ENCODE data around the gene ENKD1. TPM values are rescaled to one million over a fixed set of nuclear protein-coding genes. Genes with fewer than 3 reads are reported as not detected.

ENKD1 gene
- total and polyA plus RNA-seq, 2 of the 4 experiments (the other 2 are of a cell fraction), result 2.9 to 6.3 TPM

DNA sequence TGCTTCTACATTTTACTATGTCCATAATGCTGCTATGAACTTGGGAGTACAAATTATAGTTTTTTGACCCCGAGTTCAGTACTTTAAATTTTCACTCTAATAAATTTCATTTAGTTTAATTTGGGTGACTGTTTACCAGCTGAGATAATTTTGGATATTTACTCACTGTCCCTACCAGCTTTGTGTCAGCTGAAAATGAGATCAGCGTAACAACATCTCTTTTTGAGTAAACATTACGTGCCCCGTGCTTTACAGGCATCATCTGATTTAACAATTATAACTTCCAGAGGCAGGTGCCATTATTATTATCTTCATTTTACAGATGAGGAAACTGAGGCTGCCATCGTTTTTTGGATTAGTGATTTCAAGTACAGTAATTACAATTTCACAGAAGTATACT is 37.6 kb upstream of the ENKD1 start:
- ATAC-seq (ENCODE audit: low read depth), result no peak
- ChIA-PET POLR2A (ENCODE audit: unreplicated experiment) (no interaction called here), CTCF (no interaction called here)
- no peak overlapping the region for H3K23ac ChIP-seq (ENCODE audit: low read depth, low read length)
- H3K36me3 ChIP-seq (ENCODE audit: control insufficient read depth, insufficient read depth, low read length), result no peaks in the 10 kb centered on the region
- H2BK20ac ChIP-seq (ENCODE audit: low read depth, low read length), result no peak overlapping the region
- no peak overlapping the region for H4K8ac ChIP-seq (ENCODE audit: low read depth in 2 of 2, low read length in 2 of 2)
- no peaks in the 10 kb centered on the region for H3K27me3 ChIP-seq (ENCODE audit: control insufficient read depth, insufficient read depth, low read length)
- peaks cover 9% of the 10 kb centered on the region for H3K9me1 ChIP-seq (ENCODE audit: insufficient read depth, low read length)
- no peak overlapping the region for H2AFZ ChIP-seq (replicated peaks; ENCODE audit: low read length, poor library complexity)
- H2BK5ac ChIP-seq (ENCODE audit: low read depth, low read length, poor library complexity, severe bottlenecking), result no peak overlapping the region
- H3K9ac ChIP-seq (ENCODE audit: low read depth, low read length), result no peak overlapping the region
- no peak overlapping the region for H3K14ac ChIP-seq (replicated peaks; ENCODE audit: low read depth, low read length)
- H4K20me1 ChIP-seq (ENCODE audit: insufficient read depth, low read length), result peaks cover 24% of the 10 kb centered on the region; the same call in 1 of the 2 replicates
- H3K9me3 ChIP-seq (ENCODE audit: control insufficient read depth, insufficient read depth, low read length), result no peaks in the 10 kb centered on the region
- no peak for TF ChIP-seq MAZ (IDR thresholded peaks at IDR 0.05; ENCODE audit: borderline replicate concordance, low read depth, low read length)
- TF ChIP-seq BHLHE40 (IDR thresholded peaks at IDR 0.05; ENCODE audit: low read depth, low read length), result no peak
- TF ChIP-seq NFE2L2 (IDR thresholded peaks at IDR 0.05; ENCODE audit: low read depth, low read length), result no peak
- TF ChIP-seq FOS (IDR thresholded peaks at IDR 0.05; ENCODE audit: low read depth, low read length), result no peak
- TF ChIP-seq, protein P1, sequence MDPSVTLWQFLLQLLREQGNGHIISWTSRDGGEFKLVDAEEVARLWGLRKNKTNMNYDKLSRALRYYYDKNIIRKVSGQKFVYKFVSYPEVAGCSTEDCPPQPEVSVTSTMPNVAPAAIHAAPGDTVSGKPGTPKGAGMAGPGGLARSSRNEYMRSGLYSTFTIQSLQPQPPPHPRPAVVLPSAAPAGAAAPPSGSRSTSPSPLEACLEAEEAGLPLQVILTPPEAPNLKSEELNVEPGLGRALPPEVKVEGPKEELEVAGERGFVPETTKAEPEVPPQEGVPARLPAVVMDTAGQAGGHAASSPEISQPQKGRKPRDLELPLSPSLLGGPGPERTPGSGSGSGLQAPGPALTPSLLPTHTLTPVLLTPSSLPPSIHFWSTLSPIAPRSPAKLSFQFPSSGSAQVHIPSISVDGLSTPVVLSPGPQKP (IDR thresholded peaks at IDR 0.05; ENCODE audit: borderline replicate concordance, low read depth, low read length), result no peak
- no peak for TF ChIP-seq RCOR1 (IDR thresholded peaks at IDR 0.05; ENCODE audit: insufficient replicate concordance, low read length)
- no peak for TF ChIP-seq POLR2A (IDR thresholded peaks at IDR 0.05; ENCODE audit: low read depth, low read length)
- TF ChIP-seq MAFK (IDR thresholded peaks at IDR 0.05; ENCODE audit: low read depth, low read length), result no peak
- TF ChIP-seq MXI1 (IDR thresholded peaks at IDR 0.05; ENCODE audit: borderline replicate concordance, low read depth, low read length), result no peak
- TF ChIP-seq, protein P2, sequence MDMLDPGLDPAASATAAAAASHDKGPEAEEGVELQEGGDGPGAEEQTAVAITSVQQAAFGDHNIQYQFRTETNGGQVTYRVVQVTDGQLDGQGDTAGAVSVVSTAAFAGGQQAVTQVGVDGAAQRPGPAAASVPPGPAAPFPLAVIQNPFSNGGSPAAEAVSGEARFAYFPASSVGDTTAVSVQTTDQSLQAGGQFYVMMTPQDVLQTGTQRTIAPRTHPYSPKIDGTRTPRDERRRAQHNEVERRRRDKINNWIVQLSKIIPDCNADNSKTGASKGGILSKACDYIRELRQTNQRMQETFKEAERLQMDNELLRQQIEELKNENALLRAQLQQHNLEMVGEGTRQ (IDR thresholded peaks at IDR 0.05; ENCODE audit: low read depth, low read length), result no peak
- TF ChIP-seq CHD1 (IDR thresholded peaks at IDR 0.05; ENCODE audit: low read depth, low read length), result no peak
- no peak for TF ChIP-seq RAD21 (IDR thresholded peaks at IDR 0.05; ENCODE audit: low read length)
- TF ChIP-seq, protein P3, sequence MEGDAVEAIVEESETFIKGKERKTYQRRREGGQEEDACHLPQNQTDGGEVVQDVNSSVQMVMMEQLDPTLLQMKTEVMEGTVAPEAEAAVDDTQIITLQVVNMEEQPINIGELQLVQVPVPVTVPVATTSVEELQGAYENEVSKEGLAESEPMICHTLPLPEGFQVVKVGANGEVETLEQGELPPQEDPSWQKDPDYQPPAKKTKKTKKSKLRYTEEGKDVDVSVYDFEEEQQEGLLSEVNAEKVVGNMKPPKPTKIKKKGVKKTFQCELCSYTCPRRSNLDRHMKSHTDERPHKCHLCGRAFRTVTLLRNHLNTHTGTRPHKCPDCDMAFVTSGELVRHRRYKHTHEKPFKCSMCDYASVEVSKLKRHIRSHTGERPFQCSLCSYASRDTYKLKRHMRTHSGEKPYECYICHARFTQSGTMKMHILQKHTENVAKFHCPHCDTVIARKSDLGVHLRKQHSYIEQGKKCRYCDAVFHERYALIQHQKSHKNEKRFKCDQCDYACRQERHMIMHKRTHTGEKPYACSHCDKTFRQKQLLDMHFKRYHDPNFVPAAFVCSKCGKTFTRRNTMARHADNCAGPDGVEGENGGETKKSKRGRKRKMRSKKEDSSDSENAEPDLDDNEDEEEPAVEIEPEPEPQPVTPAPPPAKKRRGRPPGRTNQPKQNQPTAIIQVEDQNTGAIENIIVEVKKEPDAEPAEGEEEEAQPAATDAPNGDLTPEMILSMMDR (conservative IDR thresholded peaks at IDR 0.05; ENCODE audit: low read depth, low read length), result no peak
- TF ChIP-seq RFX5 (IDR thresholded peaks at IDR 0.05; ENCODE audit: low read depth, low read length), result no peak
- no peak for TF ChIP-seq CEBPB (IDR thresholded peaks at IDR 0.05; ENCODE audit: low read depth, low read length)
- no peak for TF ChIP-seq SMC3 (IDR thresholded peaks at IDR 0.05; ENCODE audit: low read depth, low read length)
- no CpG with 5 or more reads among the region's 5 CpGs for WGBS, 2 experiments (ENCODE audit: extremely low coverage in 2 of 2, insufficient read length in 1 of 2)
- H2BK120ac ChIP-seq (ENCODE audit: low read depth, low read length), result no peak overlapping the region
- dilution Hi-C loops (cut with HindIII; ENCODE audit: low sequenced_read_pairs, unreplicated experiment), result no loop called here
- no TSS peak for BruUV-seq (replicated peaks)
- in situ Hi-C loops (cut with MboI; ENCODE audit: low sequenced_read_pairs), result no loop called here
- H3K4me1 ChIP-seq (ENCODE audit: control insufficient read depth, insufficient read depth, low read length), result peaks cover 4% of the 10 kb centered on the region; the same call in 1 of the 2 replicates
- H4K5ac ChIP-seq (ENCODE audit: low read depth, low read length), result no peak overlapping the region
- no peak overlapping the region for H3K56ac ChIP-seq (ENCODE audit: extremely low read depth, insufficient read depth, low read length)
- H3K4me3 ChIP-seq (ENCODE audit: insufficient read depth, low read depth, low read length), result no peak overlapping the region
- no peak overlapping the region for H2AK5ac ChIP-seq (ENCODE audit: low read depth, low read length)
- no peak overlapping the region for H2AK9ac ChIP-seq (replicated peaks; ENCODE audit: low read depth, low read length, poor library complexity)
- no peak overlapping the region for H2BK15ac ChIP-seq (ENCODE audit: low read depth, low read length)
- peaks cover 4 to 50% of the 10 kb centered on the region in 2 experiments for H3K79me1 ChIP-seq (ENCODE audit: low read depth in 1 of 2, low read length in 2 of 2)
- H3K4me2 ChIP-seq (ENCODE audit: low read depth, low read length), result no peak overlapping the region
- intact Hi-C loops (cut with micrococcal nuclease), result no loop called here
- H4K91ac ChIP-seq (ENCODE audit: insufficient read depth, low read depth, low read length), result no peak overlapping the region
- no peak overlapping the region for H3K4ac ChIP-seq (ENCODE audit: low read depth, low read length)
- no peak overlapping the region for H3K18ac ChIP-seq (ENCODE audit: low read depth, low read length)
- H3K27ac ChIP-seq (ENCODE audit: insufficient read depth, low read length), result no peak overlapping the region
- no peak for DNase-seq
